HG03103 (cell line): Measurements from ENCODE around the gene JAKMIP3.

Experiments used
- ATAC-seq: cut with Tn5 transposase; IDR thresholded peaks from one replicate; pipeline ENCODE4 v1.9.1; 2021; ENCODE audit warnings: low read depth; ENCODE audit not compliant: unreplicated experiment

Gene JAKMIP3

GRCh38 chr10:132109341-132110110 is 43.8 kb downstream of the JAKMIP3 start:
- ATAC-seq = no peak

DNA sequence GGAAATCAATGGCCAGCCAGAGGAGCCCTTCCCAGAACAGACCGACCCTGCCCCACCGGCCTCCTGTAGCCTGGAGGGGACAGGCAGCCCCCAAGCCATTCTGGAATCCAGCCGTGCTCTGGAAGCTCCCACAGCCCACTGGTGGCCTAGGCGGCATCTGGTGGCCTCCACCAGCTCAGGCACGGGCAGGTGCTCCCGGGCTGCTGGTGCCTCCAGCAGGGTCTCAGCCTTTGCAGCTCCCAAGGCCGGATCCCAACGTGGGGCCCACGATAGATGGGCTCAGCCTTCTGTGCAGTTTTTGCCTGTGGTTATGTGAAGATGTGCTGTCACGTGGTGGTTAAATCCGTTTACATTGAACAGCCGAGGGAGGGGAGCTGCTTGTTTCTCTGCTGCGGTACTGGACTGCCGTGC is 44.4 kb downstream of the JAKMIP3 start:
- no peak for ATAC-seq

DNA sequence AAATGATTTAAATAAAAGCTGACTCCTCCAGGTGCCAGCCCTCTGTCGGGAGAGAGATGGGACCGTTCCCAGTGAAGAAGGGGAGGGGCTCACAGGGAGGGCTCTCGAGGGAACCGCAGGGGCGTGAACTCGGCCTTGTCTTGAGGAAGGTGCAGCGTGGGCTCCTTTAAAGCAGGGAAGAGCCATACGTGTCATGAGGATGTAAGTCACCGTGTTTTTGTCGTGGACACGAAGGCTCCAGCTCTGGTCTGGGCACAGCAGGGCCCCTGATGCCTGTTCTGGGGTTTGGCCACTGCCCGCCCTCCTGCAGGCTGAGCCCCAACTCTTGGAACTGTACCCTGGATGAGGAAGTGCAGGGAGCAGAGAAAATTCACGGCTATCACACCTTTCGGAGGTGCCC is 45.0 kb downstream of the JAKMIP3 start:
- no peak for ATAC-seq

- ATAC-seq = no peak
Measured at GRCh38 chr10:132111121-132111731, 45.5 kb downstream of the JAKMIP3 start.

- no peak for ATAC-seq
Measured at GRCh38 chr10:132111871-132112341, 46.2 kb downstream of the JAKMIP3 start.

DNA sequence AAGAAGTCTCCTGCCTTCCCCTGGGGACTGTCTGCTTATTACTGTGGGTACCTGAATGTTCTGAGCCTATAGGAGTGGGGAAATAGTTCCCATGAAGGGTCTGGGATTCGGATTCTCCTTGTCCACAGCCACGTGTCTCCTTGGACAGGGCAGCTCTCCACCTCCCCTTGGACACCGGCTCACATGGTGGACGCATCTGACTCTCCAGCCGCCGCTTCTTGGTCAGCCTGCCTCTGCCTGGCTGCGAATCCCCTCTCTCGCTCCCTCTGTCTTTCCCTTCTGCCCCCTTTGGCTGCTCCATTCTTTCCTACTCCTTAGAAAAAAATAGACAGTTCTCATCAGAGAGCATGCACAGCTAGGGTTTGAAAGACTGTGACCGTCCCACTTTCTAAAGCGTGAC is 46.9 kb downstream of the JAKMIP3 start:
- no peak for ATAC-seq

DNA sequence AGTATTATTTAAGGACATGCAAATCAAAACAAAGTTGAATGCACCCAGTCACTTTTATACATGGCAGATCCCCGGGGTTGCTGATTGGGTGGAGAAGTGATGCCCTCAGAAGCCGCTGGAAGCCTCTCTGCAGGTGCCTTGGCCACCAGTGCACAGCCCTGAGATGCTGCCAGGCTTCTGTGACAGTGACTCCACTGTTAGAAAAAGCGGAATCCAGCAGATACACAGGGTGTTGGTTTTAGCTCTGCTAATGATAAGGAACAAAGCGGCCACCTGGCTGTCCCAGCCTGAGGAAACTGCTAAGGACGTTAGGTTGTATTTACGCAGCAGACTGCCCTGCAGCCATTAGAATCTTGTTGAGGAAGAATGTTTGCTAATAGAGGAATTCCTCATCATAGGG is 47.5 kb downstream of the JAKMIP3 start:
- no peak for ATAC-seq

DNA sequence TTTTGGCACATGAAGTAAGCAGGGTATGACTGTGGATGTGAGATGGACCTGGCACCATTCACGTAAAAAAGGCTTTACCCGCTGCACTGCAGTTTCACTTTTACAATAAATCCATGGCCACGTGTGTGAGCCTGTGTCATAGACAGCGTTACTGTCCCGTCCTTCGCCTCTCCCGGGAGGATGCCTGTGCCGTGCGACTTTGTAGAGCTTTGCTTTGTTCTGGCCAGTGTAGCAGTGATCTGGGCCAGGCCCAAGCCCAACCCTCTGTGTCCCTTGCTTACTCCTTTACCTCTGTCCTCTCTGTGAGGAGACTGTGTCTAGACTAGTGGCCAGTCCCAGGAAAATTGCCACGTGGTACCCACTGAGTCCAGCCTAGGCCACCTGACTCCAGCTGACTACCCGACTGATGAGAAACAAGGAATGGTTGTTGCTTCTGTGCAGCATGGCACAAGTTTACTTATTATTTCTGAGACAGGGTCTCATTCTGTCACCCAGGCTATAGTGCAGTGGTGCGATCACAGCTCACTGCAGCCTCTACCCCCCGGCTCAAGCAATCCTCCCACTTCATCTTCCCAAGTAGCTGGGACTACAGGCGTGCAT is 48.1 kb downstream of the JAKMIP3 start:
- no peak for ATAC-seq

GRCh38 chr10:132114953-132115520 is 49.3 kb downstream of the JAKMIP3 start:
- ATAC-seq = no peak
